Measurements from ENCODE around the gene PLXDC1. TPM values are rescaled to one million over a fixed set of nuclear protein-coding genes. Genes with fewer than 3 reads are reported as not detected.

PLXDC1 gene
- total RNA-seq, 3 donors from 2014 or later = 2.4 to 10.9 (median 5.6) TPM

DNA sequence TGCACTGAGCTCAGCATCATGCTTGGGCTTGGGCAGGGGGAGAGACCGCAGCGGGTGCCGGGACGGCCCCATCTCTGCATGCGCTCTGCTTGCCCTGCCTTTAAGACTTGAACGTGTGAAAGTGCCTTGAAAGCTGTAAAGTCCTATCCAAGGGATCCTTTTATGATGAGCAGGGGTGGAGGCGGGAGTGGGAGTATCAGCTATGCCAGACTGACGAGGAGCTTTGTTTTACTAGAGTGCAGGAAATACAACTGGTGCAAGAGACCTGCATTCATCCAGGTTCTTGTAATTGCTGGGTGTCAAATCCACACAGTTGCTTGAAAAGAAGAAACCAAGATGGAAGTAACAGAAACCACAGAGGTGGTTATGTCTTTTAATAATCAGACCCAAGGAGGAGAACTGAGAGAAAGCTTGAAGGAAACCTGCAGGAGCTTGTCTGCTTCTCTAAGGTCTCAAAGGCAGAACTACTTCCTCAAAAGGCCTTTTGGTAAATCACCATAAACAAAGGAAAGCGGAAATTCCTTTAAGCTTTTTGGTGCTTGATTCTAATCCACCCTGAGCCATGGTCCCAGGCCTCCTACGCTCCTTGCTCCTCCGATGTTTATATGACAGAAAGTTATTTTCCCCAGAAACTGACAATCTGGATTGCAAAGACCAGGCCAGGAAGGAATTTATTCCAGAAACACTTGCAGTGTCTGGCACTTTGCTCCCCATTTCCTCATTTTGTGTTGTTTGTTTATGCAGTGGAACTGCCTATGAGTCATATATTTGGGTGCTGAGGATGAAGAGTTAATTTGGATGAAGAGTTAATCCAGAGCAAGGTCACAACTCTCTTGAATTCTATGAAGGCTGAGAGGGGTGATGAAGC lies 132.9 kb downstream of the PLXDC1 start:
- no peaks in the 10 kb centered on the region for H3K9me3 ChIP-seq
- DNase-seq (peak in 1 of 3 donors; percentile 14), ATAC-seq (peak; percentile 46)
- H3K36me3 ChIP-seq (ENCODE audit: low read depth) = no peaks in the 10 kb centered on the region
- TF ChIP-seq, protein P1, sequence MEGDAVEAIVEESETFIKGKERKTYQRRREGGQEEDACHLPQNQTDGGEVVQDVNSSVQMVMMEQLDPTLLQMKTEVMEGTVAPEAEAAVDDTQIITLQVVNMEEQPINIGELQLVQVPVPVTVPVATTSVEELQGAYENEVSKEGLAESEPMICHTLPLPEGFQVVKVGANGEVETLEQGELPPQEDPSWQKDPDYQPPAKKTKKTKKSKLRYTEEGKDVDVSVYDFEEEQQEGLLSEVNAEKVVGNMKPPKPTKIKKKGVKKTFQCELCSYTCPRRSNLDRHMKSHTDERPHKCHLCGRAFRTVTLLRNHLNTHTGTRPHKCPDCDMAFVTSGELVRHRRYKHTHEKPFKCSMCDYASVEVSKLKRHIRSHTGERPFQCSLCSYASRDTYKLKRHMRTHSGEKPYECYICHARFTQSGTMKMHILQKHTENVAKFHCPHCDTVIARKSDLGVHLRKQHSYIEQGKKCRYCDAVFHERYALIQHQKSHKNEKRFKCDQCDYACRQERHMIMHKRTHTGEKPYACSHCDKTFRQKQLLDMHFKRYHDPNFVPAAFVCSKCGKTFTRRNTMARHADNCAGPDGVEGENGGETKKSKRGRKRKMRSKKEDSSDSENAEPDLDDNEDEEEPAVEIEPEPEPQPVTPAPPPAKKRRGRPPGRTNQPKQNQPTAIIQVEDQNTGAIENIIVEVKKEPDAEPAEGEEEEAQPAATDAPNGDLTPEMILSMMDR (IDR thresholded peaks at IDR 0.05) = no peak
- peaks cover 7% of the 10 kb centered on the region for H3K4me1 ChIP-seq (ENCODE audit: low read depth)
- intact Hi-C loops (cut with DNase I, micrococcal nuclease) = no loop called here
- no peak overlapping the region for H3K4me3 ChIP-seq

DNA sequence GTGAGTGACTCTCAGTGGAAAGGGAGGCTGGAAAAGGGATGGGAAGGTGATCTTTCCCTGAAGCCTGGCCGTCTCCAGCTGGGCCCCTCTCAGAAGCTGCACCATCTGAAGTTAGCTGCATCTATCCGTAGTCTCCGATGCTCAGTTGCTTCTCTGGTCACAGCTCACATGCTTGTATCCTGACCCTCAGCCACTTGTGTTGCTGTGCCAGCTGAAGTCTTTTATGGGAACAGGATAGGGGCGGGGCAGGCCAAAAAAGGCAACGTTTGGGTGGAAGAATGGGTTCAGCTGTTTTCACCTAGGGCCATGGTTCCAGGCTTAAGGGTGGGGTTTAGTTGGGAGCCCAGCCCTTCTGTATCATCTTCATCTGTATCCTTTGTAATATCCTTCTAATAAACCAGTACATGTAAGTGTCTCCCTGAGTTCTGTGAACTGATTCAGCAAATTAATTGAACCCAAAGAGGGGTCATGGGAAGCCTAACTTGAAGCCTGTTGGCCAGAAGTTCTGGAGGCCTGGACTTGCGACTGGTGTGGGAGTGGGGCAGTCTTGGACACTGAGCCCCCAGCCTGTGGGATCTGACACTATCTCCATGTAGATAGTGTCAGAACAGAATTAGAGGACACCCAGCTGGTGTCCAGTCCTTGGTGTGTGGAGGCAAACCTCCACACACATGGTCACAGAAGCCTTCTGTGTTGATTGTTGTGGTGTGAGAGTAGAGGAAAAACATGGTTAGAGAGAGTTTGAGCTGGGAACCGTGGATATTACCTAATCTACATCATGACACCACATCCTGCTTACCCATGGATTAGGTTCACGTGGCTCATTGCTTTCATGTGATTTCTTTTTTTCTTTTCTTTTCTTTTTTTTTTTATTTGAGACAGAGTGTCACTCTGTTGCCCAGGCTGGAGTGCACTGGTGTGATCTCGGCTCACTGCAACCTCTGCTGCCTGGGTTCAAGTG lies 135.0 kb downstream of the PLXDC1 start:
- ATAC-seq (peak; percentile 32), DNase-seq (no peak)
- no peaks in the 10 kb centered on the region for H3K36me3 ChIP-seq (ENCODE audit: low read depth)
- no peak overlapping the region for H3K4me3 ChIP-seq
- H3K9me3 ChIP-seq = no peaks in the 10 kb centered on the region
- TF ChIP-seq, protein P1 (IDR thresholded peaks at IDR 0.05) = no peak
- intact Hi-C loops (cut with DNase I, micrococcal nuclease) = no loop called here
- peaks cover 7% of the 10 kb centered on the region for H3K4me1 ChIP-seq (ENCODE audit: low read depth)

DNA sequence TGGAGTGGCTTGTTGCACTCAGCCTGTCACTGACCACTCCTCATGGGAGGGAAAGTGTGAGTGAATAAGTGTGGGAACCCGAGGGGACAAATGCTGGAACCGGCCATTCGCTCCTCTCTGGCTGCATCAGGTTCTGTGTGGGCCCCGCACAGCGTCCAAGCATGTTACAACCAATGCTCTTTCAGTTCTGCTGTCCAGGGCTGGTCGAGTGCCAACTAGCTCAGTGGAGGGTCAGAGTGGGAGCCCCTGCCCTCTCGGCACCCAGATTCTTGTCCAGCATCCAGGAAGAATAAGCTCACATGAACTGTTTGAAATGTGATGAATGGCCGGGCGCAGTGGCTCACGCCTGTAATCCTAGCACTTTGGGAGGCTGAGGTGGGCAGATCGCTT lies 135.9 kb downstream of the PLXDC1 start:
- no peak for DNase-seq
- TF ChIP-seq, protein P1 (IDR thresholded peaks at IDR 0.05) = no peak
- intact Hi-C loops (cut with DNase I, micrococcal nuclease) = no loop called here

DNA sequence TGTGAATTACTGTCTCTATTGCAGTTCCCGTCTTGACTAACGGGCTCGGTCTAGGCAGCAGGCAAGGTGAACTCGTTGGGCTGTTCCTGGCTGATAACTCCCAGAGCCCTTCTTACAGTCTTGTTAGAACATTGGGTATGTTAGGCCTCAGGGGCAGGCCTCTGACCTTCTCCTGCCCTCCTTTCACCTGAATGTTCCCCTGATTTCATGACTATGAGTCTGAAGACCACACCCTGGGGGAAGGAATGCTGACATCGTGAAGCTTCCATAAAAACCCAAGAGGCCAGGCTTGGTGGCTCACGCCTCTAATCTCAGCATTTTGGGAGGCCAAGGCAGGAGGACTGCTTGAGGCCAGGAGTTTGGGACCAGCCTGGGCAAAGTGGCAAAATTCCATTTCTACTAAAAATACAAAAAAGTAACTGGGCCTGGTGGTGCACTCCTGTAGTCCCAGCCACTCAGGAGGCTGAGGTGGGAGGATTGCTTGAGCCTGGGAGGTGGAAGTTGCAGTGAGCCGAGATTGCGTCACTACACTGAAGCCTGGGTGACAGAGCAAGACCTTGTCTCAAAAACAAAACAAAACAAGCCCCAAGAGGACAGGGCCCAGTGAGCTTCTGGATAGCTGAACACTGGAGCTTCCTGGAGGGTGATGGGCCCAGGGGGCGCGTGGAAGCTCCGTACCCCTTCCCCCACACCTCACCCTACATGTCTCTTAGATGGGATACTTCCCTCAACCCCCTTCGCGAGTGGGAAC lies 136.5 kb downstream of the PLXDC1 start:
- Histone ChIP-seq H3K36me3 (ENCODE audit: low read depth) (no peaks in the 10 kb centered on the region), H3K9me3 (no peaks in the 10 kb centered on the region), H3K4me1 (ENCODE audit: low read depth) (peaks cover 7% of the 10 kb centered on the region), H3K4me3 (no peak overlapping the region)
- TF ChIP-seq, protein P1 (IDR thresholded peaks at IDR 0.05) = no peak
- DNase-seq = no peak
- intact Hi-C loops (cut with DNase I, micrococcal nuclease) = no loop called here
- ATAC-seq = no peak

More for the DNA sequence above, 135.9 kb downstream of the PLXDC1 start:
- H3K4me1 ChIP-seq (ENCODE audit: low read depth) = peaks cover 7% of the 10 kb centered on the region
- no peak overlapping the region for H3K4me3 ChIP-seq
- no peak for ATAC-seq
- no peaks in the 10 kb centered on the region for H3K36me3 ChIP-seq (ENCODE audit: low read depth)
- no peaks in the 10 kb centered on the region for H3K9me3 ChIP-seq
